HG03378 (cell line): ENCODE results near the gene AFF4.

ENCODE experiments used
- ATAC-seq: cut with Tn5 transposase; IDR thresholded peaks from one replicate; pipeline ENCODE4 v1.9.1; 2021; ENCODE audit warnings: mild to moderate bottlenecking, moderate library complexity; ENCODE audit not compliant: unreplicated experiment

AFF4 gene

DNA sequence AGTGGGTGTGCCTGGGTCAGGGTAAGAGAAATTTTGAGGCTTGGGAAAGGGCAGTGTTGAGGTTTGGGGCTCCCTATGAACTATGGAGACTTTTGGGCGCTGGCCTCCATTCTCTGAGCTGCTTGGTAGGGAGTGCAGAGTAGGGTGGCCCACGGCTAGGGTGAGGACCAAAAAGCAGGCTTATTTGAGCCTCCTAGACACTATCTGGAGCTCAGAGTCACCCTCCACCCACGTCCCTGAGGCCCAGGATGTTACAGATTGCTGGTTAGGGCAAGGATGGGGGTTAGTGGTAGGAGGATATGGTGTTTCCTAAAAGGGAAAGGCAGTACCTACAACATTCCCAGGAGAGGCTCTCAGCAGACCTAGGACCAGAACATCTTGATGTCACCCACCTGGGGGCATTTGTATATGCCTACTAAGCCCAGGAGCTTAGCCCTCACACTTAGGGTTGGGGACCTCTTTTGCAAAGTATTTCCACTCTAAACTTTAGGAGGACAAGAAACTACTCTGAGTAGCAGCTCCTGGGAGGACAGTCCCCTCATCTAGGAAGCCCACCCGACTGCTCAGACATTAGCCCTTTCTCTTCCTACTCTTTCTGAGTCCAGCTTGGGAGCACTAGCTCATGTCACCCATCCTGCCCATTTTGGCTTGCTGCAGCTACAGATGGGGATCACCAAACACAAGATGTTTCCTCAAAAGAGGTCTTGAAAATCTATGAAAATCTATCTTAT is 135.3 kb downstream of the AFF4 start:
- ATAC-seq, result no peak

DNA sequence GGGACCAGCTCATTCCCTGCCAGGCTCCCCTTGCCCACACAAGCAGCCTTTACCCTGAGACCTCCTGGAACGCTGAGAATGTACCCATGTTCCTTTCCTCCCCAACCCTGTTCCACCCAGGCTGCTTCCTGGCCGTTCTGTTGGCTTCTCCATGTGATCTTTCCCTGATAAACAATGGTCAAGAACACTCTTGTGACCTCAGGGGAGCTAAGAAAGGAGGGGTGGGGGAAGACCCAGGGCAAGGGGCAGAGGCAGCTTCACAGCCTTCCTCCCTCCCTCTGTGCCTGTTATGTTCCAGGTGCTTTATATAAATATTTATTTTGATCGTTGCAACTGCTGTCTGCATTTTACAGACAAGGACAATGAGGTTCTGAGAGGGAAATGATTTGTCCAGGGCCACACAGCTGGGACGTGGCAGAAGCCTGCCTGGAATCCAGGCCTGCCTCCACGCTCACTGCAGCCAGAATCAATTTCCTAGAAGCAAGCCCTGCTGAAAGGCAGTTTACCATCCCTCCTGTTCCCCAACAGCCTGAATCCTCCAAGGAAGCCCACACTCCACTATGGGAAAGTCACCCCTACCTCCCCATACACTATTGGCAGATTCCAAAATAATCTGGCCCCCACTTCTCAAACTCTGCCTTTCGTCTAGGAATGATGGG is 136.9 kb downstream of the AFF4 start:
- no peak for ATAC-seq

DNA sequence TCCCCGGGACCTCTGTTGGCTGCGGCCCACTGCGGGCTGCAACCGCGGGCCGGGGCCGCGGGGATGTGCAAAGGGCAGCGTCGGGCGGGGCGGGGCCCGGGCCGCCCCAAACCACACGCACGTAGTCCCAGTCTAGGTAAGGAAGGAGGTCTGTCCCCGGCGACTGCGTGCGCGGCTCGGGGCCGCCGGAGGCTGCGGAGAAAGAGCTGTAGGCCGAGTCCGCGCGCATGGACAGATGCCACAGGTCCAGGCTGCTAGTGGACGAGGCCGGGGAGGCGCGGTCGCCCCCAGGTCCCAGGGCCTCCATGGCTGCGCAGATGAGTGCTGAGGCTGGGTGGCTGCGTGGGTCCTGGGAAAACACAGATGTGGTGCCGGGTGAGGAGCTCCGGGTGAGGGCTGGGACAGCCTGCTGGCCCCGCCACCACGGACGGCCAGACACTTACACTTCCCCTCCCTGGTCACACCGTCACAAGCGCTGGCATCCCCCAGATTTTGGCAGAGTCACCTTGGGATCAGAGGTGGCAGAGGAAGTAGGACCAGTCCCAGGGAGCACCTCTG is 137.5 kb downstream of the AFF4 start:
- no peak for ATAC-seq
